AG08396 (cell line): ENCODE results near the gene CYP4F8.

Source experiments
- DNase-seq: peaks from one replicate; pipeline ENCODE4 v3.0.0; 2012; ENCODE audit warnings: low spot score, mixed read lengths

CYP4F8 gene

DNA sequence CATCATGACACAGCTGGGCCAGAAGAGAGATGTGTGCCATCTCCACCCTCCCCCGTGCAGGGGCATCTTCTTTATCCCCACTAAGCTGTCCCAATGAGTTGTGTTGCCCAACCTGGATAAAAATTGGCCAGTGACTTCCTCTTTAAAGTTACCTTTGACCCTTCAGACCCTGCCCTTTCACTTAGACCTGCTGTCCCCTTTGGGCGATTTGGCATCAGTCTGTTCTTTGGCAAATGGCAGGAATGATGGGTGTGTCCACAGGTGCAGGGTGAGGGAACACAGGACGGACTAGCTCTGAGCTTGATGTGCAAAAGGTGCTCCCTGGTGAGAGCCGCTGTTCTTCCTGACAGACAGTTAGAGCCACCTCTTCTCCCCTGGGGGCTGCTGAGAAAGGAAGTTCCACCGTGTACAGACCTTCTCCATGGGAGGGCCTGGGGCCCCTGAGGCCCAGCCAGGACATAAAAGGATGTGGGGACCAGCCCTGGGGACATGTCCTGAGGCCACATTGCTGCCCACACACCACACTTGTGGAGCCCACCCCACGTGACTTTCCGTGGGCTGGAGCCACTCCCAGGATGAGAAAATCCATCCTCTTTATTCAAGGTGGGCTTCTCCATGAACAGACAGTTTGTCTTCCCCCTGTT, 1.7 kb downstream of the CYP4F8 start:
- no peak for DNase-seq

DNA sequence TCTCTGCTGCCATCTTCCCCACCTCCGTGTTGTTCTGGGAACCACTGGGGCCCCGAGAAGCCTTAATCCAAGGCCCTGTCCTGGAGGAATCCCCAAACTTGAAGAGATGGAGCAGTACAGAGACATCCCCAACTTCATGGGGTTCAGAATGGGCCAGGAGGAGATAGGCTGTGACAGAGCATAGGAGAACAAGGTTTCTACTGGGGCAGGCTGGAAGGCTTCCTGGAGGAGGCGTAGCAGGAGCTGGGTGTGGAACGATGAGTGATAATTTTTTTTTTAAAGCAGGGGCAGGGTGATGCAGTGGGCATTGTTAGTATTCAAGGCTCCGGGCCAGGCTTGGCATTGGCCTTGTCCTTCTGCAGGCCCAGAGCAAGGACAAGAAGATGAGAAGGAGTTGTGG, 3.3 kb downstream of the CYP4F8 start:
- DNase-seq: no peak

DNA sequence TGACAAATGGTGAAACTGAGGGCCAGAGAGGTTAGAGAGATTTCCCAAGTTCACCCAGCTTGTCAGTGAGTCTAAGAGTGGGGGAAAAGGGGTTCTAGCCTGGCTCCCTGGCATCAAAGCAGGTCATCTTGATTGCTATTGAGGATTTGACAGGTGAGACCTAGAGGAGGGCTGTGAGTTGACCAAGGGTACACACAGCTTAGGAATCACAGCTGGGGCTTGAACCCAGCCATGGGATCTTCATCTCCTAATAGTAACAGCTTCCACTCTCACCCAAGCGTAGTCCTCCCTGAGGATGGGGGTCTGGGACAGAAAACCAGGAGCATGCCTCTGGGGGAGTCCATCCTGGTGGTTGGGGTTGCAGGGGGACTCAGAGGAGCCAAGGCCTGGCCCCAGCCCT, 6.8 kb downstream of the CYP4F8 start:
- no peak for DNase-seq

DNA sequence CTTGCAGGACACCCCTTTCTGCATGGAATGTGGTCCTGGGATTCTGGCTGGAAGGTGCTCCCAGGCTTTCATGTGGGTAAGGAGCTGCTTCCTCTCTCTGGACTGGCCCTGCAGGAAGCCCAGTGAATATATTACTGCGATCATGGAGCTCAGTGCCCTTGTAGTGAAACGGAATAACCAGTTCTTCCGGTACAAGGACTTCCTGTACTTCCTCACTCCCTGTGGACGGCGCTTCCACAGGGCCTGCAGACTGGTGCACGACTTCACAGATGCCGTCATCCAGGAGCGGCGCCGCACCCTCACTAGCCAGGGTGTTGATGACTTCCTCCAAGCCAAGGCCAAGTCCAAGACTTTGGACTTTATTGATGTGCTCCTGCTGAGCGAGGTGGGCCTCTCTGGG, 8.0 kb downstream of the CYP4F8 start:
- DNase-seq: no peak

DNA sequence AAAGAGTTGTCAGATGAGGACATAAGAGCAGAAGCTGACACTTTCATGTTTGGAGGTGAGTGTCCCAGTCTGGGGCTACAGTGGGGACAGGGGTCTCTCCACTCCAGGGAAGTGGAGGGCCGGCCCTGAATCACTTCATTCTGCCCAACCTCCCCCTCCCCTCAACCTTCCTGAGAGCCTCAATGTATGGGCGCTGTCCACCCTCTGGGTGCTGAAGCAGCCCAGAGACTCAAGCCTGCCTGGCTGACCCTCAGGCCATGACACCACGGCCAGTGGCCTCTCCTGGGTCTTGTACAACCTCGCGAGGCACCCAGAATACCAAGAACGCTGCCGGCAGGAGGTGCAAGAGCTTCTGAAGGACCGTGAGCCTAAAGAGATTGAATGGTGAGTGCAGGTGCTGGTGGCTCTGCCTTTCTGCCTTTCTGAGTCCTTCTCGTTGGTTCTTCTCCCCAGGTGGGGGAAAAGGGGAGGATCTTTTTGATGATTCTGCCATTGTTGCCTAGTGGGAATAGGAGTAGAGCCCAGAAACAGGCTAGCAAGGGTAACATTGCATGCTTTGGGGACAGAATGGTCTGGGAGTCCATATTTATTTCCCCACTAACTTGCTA, 8.8 kb downstream of the CYP4F8 start:
- no peak for DNase-seq

DNA sequence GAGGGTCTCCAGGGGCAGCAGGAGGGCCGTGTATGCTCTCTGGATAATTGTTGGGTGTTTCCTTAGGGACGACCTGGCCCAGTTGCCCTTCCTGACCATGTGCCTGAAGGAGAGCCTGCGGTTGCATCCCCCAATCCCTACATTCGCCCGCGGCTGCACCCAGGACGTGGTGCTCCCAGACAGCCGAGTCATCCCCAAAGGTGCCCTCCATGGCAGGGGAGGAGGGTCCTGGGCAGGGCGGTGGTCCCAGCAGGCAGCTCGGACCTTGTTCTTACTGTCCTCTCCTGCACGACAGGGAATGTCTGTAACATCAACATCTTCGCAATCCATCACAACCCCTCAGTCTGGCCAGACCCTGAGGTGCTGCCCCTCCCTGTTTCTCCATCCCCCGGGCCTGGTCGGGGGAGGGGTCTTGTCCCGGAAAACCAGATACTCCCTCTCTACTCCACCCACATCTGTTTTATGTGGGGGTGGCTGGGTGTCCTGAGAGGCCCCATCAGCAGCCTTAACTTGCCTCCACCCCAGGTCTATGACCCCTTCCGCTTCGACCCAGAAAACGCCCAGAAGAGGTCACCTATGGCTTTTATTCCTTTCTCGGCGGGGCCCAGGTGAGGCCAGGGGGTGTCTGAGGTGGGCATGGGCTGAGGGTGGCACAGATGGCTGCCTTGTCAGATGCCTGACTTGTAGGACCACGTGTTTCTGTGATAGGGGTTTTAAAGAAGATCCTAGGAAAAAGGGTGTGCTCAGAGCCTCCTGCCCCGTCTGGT, 13.4 kb downstream of the CYP4F8 start:
- no peak for DNase-seq

DNA sequence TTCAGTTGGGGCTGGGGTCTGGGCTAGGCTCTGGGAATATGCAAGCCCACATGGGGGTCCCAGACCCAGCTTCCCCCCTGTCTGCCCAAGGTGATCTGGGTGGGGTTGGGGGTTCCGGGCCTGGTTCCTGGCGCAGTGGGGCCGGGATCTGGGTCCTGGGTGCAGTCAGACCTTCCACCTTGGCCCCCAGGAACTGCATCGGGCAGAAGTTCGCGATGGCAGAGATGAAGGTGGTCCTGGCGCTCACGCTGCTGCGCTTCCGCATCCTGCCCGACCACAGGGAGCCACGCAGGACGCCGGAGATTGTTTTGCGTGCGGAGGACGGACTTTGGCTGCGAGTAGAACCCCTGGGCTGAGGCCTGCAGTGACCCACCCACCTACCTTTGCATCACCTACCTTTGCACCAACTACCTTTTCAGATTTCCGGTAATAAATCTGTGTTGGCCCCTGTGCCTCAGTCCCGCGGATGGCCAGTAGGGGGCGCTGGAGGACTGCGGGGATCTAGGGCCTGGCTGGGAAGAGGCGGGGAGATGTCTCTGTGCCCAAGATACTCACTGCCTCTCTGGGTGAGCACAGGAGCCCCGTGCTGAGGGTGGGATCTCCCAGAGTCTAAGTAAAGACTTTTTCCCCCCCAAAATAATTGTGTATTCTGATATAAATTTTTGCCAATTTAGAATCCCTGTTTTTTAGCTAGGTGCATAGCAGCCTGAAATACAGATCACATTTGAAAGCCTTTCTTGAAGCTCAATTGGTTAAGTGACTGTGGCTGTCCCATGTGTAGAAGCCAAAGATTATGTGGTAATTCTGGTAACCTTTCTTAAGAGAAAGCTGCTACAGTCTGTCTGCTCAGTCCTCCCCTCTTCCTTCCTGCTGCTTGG, 14.2 kb downstream of the CYP4F8 start:
- DNase-seq: peak; percentile 81

DNA sequence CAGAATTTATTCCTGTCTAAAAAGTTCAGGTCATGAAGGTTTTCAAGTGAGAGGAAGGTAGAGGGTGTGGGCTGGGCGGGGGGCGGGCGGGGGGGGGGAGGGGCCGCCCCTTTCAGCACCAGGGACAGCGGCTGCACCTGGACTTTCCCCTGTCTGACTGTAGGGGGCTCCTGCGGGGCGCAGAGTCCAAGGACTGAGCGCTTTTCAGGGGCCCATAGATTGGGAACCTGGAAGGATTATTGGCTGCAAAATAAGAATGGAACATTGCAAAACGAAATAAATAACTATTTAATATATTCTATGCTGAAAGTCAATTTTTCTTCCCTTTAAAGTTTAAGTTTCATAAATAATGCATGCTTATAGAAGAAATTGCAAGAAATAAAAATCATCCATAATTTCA, 16.8 kb downstream of the CYP4F8 start:
- peak; percentile 22 for DNase-seq

DNA sequence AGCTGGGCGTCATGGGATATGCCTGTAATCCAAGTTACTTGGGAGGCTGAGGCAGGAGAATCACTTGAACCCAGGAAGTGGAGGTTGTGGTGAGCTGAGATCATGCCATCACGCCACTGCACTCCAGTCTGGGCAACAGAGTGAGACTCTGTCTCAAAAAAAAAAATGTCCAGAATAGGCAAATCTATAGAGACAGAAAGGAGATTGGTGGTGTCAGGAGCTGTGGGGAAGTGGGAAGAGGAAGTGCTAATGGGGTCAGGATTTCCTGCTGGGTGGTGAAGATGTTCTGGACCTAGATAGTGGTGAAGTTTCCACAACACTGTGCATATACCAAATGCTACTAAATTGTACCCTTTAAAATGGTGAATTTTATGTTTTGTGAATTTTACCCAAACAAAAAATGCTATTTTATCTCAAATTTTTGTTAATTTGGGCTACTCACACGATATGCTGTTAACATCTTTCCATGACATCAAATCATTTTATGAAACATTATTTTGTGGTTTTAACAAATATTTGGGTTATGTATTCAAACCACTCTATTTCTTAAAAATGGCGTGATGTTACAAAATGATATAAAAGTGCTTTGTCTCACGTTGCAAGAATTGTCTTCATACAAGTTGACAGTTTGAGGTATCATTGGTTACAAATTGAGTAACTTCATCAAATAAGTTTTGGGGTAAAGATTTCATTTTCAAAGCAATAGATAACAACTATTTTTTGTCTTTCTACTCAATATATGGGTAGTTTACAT, 18.2 kb downstream of the CYP4F8 start:
- no peak for DNase-seq

DNA sequence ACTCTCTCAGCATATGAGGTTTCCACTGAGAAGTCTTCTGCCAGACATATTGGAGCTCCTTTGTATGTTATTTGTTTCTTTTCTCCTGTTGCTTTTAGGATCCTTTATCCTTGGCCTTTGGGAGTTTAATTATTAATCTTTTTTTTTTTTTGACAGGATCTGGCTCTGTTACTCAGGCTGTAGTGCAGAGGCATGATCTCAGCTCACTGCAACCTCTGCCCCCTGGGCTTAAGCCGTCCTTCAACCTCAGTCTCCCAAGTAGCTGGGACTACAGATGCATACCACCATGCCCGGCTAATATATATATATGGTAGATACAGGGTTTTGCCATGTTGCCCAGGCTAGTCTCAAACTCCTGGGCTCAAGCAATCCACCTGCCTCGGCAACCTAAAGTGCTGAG, 19.1 kb downstream of the CYP4F8 start:
- DNase-seq: no peak

DNA sequence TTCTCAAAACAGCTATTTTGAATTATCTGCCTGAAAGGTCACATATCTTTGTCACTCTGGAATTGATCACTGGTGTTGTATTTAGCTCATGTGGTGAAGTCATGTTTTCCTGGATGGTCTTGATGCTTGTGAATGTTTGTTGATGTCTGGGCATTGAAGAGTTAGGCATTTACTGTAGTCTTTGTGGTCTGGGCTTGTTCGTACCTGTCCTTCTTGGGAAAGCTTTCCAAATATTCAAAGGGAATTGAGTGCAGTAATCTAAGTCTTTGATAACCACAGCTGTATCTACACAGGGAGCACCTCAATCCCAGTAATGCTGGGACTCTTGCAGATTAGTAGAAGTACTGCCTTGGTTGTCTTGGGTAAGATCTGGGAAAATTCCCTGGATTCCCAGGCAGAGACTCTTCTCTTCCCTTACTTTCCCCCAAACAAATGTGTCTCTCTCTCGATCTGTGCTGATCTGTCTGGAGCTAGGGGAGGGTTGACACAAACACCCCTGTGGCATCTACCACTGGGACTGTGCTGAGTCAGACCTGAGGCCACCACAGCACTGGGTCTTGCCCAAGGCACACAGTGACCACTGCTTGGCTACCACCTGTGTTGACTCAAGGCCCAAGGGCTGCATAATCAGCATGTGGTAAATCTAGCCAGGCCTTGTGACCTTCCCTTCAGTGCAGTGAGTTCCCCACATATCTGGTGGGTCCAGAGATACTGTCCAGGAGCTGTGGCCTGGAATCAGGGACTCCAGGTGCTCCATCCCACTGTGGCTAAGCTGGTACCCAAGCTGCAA, 20.2 kb downstream of the CYP4F8 start:
- no peak for DNase-seq

DNA sequence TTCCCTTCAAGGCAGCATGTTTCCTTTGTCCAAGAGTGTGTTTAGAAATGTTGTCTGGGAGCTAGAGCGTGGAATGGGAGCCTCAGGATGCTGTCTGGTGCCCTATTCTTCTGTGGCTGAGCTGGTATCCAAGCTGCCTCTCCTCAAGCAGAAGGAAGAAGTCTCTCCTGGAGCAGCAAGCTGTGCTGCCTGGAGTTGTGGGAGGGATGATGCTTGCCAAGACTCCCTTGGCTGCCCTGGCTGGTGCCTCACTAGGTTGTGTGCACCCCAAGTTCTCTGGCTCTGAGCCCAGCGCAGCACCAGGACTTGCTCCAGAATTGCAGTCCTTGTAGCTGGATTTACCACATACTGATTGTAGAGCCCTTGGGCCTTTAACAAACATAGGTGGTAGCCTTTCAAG, 21.0 kb downstream of the CYP4F8 start:
- DNase-seq: no peak

DNA sequence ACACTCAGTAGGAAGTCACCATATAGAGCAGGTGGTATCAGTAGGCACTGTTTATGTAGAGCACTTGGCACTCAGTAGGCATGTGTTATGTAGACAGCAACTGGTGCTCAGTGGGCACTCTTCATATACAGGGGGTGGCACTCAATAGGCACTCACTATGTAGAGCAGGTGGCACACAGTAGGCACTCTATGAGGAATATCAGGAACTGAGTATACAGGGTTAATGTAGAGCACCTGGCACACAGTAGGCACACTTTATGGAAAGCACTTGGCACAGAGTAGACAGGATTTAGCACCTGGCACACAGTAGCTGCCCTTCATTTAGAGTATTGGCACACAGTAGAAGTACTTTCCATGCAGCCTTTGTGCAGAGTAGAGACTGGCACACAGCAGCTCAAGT, 24.6 kb downstream of the CYP4F8 start:
- no peak for DNase-seq

DNA sequence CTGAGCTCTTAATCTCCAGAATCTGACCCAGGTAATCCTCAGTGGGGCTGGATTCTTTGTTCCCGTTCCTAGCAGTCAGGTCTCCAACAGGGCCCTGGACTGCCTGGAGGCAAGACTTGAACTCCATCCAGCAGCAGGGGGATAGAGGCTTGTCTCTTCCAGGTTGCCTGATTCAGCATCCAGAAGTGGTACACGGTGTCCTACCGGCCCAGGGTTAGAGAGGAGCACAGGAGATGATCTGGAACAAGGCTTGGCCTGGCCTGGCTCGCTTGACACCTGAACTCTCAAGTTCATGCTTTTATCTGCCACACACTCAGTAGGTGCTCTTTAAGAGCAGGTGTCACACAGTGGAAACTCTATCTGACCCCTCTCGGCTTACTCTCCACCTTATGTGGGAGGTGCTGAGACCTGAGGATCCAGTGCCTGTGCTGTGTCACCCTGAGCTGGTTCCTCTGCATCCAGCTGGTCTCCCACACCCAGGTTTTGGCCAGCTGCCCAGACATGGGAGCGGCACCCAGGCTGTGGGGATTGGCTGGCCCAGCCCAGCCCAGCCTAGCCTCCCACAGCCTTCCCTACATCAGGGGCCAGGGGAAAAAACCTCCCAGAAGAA, 25.4 kb downstream of the CYP4F8 start, which contains the start of gene CYP4F3:
Gene CYP4F3, plus strand, starts transcription at position 604 of the 610 bp plus-strand sequence. CDS start 519 bp downstream, outside the sequence.
- no peak for DNase-seq

DNA sequence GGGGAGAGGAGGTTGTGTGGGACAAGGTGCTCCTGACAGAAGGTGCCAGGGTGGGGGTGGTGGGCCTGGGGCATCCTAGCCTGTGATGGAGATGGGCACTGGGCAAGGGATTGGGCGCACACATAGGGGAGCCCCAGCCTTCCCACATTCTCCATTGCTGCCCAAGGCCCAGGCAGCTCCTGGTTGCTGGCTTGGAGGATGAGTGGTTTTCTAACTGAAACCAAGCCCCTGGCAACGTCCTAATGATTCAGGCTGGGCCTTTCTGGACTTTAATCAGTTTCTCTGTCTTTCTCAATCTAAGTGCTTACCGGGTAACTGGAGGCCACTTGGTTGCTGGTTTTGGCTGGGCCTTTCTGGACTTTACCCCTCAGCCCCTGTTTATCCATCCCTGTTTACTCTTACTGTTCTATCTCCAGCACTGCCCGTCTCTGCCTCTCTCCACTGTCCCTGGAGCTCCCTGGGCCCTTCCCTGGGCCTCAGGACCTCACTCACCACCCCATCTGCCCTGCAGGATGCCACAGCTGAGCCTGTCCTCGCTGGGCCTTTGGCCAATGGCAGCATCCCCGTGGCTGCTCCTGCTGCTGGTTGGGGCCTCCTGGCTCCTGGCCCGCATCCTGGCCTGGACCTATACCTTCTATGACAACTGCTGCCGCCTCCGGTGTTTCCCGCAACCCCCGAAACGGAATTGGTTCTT, 26.0 kb downstream of the CYP4F8 start:
- DNase-seq: no peak

DNA sequence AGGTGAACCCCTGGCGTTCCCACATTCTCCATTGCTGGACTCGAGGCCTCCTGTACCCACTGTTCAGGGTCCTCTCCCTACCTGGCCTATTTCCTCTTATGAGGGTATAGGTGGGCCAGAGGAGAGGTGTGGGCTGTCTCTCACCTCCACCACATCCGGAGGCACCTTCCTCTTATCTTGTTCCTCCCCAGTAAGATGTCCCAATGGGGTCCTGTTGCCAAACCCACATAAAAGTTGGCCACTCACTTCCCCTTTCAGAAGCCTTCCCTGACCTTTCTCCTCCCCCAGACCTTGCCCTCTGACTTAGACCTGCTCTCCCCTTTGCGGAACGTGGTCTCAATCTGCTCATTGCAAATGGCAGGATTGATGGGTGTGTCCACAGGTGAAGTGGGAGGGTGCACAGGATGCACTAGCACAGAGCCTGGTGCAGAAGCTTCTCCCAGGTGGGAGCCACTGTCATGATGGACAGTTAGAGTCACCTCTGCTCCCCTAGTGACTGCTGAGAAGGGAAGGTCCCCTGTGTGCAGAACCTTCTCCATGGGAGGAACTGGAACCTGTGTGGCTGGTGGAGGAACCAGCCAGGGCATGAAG, 27.0 kb downstream of the CYP4F8 start:
- DNase-seq: no peak

DNA sequence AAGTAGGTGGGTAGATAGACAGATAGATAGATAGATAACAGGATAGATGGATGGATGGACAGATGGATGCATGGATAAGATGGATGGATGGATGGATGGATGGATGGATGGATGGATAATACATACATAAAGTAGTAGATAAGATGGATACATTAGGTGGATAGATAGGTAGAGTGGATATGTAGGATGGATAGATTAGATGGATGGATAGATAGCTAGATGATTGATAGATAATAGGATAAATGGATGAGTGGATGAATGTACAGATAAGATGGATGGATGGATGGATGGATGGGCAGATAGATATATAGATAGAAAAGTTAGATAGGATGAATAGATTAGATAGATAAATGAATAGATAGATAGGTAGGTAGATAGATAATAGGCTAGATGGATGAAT, 27.8 kb downstream of the CYP4F8 start:
- DNase-seq: no peak

DNA sequence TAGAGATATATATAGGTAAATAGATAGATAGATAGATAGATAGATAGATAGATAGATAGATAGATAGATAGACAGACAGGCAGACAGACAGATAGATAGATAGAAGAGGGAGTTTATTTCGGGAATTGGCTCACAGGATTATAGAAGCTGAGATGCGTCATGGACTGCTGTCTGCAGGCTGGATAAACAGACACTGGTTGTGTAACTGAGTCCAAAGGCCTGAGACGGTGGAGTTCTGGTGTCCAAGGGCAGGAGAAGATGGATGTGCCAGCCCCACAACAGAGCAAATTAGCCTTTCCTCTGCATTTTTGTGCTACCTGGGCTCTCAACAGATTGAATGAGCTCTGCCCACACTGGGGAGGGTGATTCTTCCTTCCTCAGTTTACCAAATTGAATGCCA, 28.4 kb downstream of the CYP4F8 start:
- DNase-seq: no peak

DNA sequence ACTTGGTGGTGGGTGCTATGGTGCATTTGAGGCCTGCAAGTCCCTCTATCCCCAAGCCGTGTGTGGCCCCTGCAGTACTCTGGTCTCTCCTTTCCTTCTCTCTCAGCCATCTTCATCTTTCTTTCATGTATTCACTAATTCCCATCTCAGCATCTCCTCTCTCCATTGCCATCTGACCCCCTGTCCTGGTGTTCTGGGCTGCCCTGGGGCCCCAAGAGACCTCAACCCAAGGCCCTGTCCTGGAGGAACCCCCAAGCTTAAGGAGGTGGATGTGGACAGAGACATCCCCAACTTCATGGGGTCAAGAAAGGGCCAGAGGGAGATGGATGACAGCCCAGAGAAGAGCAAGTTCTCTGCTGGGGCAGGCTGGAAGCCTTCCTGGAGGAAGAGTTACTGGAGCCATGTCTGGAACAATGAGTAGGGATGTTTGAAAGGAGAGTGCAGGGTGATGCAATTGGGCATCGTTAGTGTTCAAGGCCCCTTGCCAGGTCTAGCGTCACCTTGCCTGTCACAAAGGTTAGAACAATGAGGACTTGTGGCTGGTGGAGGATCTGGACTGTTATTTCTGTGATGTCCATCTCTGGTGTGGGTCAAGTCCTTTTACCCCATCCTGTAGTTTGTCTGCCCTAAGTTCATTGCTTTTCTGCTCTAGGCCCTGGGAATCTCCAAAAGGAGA, 29.2 kb downstream of the CYP4F8 start:
- no peak for DNase-seq
